Measurements from ENCODE around the gene BTG2.

DNA sequence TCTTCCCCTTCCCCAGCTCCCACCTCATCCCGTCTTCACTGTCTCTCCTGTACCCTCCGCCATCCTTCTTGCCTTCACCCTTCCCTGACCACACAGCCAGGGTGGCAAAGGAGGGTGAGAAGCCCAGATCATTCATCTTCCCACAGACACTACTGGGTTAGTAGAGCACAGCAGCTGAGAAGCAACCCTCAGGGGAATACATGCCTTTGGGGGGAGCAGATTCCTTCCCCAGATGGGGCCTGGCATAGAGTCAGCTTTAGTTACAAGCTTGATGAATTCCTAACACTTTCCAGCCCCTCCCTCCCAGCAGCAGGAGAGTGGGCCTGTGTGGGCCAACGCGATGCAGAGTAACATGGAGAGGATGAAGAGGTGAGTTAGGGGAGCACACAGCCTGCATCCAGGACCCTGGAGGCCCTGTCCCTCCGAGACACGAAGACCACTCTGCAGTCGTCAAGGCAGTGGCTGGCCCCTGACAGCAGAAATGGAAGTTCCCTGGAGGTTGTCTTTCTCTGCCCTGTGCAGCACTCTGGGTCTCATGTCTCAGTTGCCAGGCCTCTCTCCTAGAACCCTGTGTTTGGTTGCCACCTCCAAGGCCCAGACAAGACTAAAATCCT is 8.8 kb upstream of the BTG2 start:
- TF ChIP-seq, protein P1, sequence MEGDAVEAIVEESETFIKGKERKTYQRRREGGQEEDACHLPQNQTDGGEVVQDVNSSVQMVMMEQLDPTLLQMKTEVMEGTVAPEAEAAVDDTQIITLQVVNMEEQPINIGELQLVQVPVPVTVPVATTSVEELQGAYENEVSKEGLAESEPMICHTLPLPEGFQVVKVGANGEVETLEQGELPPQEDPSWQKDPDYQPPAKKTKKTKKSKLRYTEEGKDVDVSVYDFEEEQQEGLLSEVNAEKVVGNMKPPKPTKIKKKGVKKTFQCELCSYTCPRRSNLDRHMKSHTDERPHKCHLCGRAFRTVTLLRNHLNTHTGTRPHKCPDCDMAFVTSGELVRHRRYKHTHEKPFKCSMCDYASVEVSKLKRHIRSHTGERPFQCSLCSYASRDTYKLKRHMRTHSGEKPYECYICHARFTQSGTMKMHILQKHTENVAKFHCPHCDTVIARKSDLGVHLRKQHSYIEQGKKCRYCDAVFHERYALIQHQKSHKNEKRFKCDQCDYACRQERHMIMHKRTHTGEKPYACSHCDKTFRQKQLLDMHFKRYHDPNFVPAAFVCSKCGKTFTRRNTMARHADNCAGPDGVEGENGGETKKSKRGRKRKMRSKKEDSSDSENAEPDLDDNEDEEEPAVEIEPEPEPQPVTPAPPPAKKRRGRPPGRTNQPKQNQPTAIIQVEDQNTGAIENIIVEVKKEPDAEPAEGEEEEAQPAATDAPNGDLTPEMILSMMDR (IDR thresholded peaks at IDR 0.05): no peak
- TF ChIP-seq, protein P2, sequence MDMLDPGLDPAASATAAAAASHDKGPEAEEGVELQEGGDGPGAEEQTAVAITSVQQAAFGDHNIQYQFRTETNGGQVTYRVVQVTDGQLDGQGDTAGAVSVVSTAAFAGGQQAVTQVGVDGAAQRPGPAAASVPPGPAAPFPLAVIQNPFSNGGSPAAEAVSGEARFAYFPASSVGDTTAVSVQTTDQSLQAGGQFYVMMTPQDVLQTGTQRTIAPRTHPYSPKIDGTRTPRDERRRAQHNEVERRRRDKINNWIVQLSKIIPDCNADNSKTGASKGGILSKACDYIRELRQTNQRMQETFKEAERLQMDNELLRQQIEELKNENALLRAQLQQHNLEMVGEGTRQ (CRISPR knock-in tag; IDR thresholded peaks at IDR 0.05): no peak
- TF ChIP-seq, protein P3, sequence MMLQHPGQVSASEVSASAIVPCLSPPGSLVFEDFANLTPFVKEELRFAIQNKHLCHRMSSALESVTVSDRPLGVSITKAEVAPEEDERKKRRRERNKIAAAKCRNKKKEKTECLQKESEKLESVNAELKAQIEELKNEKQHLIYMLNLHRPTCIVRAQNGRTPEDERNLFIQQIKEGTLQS (CRISPR knock-in tag; conservative IDR thresholded peaks at IDR 0.05): no peak
- TF ChIP-seq ATF1 (CRISPR knock-in tag; IDR thresholded peaks at IDR 0.05) (no peak), ZNF263 (CRISPR knock-in tag; IDR thresholded peaks at IDR 0.05; ENCODE audit: low read depth) (no peak), TEAD4 (CRISPR knock-in tag; IDR thresholded peaks at IDR 0.05) (no peak), KAT7 (CRISPR knock-in tag; IDR thresholded peaks at IDR 0.05; ENCODE audit: borderline replicate concordance) (no peak), ZNF396 (CRISPR knock-in tag; IDR thresholded peaks at IDR 0.05; ENCODE audit: borderline replicate concordance) (no peak)
- TF ChIP-seq, protein P4, sequence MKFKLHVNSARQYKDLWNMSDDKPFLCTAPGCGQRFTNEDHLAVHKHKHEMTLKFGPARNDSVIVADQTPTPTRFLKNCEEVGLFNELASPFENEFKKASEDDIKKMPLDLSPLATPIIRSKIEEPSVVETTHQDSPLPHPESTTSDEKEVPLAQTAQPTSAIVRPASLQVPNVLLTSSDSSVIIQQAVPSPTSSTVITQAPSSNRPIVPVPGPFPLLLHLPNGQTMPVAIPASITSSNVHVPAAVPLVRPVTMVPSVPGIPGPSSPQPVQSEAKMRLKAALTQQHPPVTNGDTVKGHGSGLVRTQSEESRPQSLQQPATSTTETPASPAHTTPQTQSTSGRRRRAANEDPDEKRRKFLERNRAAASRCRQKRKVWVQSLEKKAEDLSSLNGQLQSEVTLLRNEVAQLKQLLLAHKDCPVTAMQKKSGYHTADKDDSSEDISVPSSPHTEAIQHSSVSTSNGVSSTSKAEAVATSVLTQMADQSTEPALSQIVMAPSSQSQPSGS (CRISPR knock-in tag; IDR thresholded peaks at IDR 0.05; ENCODE audit: borderline replicate concordance, low read depth): no peak
- TF ChIP-seq, protein P5, sequence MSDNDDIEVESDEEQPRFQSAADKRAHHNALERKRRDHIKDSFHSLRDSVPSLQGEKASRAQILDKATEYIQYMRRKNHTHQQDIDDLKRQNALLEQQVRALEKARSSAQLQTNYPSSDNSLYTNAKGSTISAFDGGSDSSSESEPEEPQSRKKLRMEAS (CRISPR knock-in tag; IDR thresholded peaks at IDR 0.05): no peak
- TF ChIP-seq, protein P6, sequence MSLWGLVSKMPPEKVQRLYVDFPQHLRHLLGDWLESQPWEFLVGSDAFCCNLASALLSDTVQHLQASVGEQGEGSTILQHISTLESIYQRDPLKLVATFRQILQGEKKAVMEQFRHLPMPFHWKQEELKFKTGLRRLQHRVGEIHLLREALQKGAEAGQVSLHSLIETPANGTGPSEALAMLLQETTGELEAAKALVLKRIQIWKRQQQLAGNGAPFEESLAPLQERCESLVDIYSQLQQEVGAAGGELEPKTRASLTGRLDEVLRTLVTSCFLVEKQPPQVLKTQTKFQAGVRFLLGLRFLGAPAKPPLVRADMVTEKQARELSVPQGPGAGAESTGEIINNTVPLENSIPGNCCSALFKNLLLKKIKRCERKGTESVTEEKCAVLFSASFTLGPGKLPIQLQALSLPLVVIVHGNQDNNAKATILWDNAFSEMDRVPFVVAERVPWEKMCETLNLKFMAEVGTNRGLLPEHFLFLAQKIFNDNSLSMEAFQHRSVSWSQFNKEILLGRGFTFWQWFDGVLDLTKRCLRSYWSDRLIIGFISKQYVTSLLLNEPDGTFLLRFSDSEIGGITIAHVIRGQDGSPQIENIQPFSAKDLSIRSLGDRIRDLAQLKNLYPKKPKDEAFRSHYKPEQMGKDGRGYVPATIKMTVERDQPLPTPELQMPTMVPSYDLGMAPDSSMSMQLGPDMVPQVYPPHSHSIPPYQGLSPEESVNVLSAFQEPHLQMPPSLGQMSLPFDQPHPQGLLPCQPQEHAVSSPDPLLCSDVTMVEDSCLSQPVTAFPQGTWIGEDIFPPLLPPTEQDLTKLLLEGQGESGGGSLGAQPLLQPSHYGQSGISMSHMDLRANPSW (CRISPR knock-in tag; conservative IDR thresholded peaks at IDR 0.05; ENCODE audit: low read depth): no peak
- TF ChIP-seq, protein P7, sequence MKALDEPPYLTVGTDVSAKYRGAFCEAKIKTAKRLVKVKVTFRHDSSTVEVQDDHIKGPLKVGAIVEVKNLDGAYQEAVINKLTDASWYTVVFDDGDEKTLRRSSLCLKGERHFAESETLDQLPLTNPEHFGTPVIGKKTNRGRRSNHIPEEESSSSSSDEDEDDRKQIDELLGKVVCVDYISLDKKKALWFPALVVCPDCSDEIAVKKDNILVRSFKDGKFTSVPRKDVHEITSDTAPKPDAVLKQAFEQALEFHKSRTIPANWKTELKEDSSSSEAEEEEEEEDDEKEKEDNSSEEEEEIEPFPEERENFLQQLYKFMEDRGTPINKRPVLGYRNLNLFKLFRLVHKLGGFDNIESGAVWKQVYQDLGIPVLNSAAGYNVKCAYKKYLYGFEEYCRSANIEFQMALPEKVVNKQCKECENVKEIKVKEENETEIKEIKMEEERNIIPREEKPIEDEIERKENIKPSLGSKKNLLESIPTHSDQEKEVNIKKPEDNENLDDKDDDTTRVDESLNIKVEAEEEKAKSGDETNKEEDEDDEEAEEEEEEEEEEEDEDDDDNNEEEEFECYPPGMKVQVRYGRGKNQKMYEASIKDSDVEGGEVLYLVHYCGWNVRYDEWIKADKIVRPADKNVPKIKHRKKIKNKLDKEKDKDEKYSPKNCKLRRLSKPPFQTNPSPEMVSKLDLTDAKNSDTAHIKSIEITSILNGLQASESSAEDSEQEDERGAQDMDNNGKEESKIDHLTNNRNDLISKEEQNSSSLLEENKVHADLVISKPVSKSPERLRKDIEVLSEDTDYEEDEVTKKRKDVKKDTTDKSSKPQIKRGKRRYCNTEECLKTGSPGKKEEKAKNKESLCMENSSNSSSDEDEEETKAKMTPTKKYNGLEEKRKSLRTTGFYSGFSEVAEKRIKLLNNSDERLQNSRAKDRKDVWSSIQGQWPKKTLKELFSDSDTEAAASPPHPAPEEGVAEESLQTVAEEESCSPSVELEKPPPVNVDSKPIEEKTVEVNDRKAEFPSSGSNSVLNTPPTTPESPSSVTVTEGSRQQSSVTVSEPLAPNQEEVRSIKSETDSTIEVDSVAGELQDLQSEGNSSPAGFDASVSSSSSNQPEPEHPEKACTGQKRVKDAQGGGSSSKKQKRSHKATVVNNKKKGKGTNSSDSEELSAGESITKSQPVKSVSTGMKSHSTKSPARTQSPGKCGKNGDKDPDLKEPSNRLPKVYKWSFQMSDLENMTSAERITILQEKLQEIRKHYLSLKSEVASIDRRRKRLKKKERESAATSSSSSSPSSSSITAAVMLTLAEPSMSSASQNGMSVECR (CRISPR knock-in tag; IDR thresholded peaks at IDR 0.05; ENCODE audit: borderline replicate concordance): no peak
- TF ChIP-seq, protein P8, sequence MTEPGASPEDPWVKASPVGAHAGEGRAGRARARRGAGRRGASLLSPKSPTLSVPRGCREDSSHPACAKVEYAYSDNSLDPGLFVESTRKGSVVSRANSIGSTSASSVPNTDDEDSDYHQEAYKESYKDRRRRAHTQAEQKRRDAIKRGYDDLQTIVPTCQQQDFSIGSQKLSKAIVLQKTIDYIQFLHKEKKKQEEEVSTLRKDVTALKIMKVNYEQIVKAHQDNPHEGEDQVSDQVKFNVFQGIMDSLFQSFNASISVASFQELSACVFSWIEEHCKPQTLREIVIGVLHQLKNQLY (CRISPR knock-in tag; IDR thresholded peaks at IDR 0.05): no peak

Data from WTC11 (cell line).